ENCODE results near the gene DUSP18. TPM values are rescaled to one million over a fixed set of nuclear protein-coding genes. Genes with fewer than 3 reads are reported as not detected.

DUSP18 gene
- total and polyA plus RNA-seq, 2 experiments from 2014 or later: 9.5 to 12.4 TPM

GRCh38 chr22:30643055-30643875 lies 24.4 kb downstream of the DUSP18 start:
- H3K9me2 ChIP-seq (ENCODE audit: insufficient read depth): no peaks in the 10 kb centered on the region
- TF ChIP-seq EZH2phosphoT487 (IDR thresholded peaks at IDR 0.05; ENCODE audit: insufficient read depth, low read depth) (no peak), EZH2 (IDR thresholded peaks at IDR 0.05; ENCODE audit: insufficient read depth, poor library complexity, severe bottlenecking) (no peak)
- no peak overlapping the region for H3K4me2 ChIP-seq (ENCODE audit: unreplicated experiment)
- H3K4me1 ChIP-seq (ENCODE audit: insufficient read depth): peaks cover 10% of the 10 kb centered on the region
- peaks cover 55% of the 10 kb centered on the region for H3K79me2 ChIP-seq (ENCODE audit: insufficient read depth)
- peak overlapping the region; percentile 68 for H3K9ac ChIP-seq
- no peaks in the 10 kb centered on the region for H3K36me3 ChIP-seq (ENCODE audit: low read depth)
- no peaks in the 10 kb centered on the region for H3K27me3 ChIP-seq (replicated peaks; ENCODE audit: insufficient read depth)
- H4K20me1 ChIP-seq (ENCODE audit: insufficient read depth): no peaks in the 10 kb centered on the region
- no peaks in the 10 kb centered on the region for H3K9me3 ChIP-seq (ENCODE audit: low read depth)
- peaks cover 18% of the 10 kb centered on the region for H3F3A ChIP-seq (ENCODE audit: insufficient read depth)
- in situ Hi-C loops (cut with MboI): no loop called here
- H3K27ac ChIP-seq: peak overlapping the region; percentile 86
- 86 to 90% methylated on average over 16 of the region's 16 CpGs for WGBS, 2 experiments (ENCODE audit: low coverage in 1 of 2, low lambda C conversion rate in 2 of 2, missing lambda C conversion rate in 2 of 2)
- DNase-seq: no peak
- no peak overlapping the region for H3K4me3 ChIP-seq
- H2AFZ ChIP-seq: no peak overlapping the region

- TF ChIP-seq EZH2phosphoT487 (IDR thresholded peaks at IDR 0.05; ENCODE audit: insufficient read depth, low read depth) (no peak), EZH2 (IDR thresholded peaks at IDR 0.05; ENCODE audit: insufficient read depth, poor library complexity, severe bottlenecking) (no peak)
- Histone ChIP-seq H3K9me3 (ENCODE audit: low read depth) (no peaks in the 10 kb centered on the region), H3K4me3 (no peak overlapping the region), H3F3A (ENCODE audit: insufficient read depth) (peaks cover 18% of the 10 kb centered on the region), H3K27me3 (replicated peaks; ENCODE audit: insufficient read depth) (no peaks in the 10 kb centered on the region), H3K79me2 (ENCODE audit: insufficient read depth) (peaks cover 72% of the 10 kb centered on the region), H3K27ac (no peak overlapping the region), H3K9ac (no peak overlapping the region), H3K9me2 (ENCODE audit: insufficient read depth) (no peaks in the 10 kb centered on the region), H3K4me1 (ENCODE audit: insufficient read depth) (peaks cover 25% of the 10 kb centered on the region), H3K4me2 (ENCODE audit: unreplicated experiment) (no peak overlapping the region), H2AFZ (no peak overlapping the region), H3K36me3 (ENCODE audit: low read depth) (no peaks in the 10 kb centered on the region), H4K20me1 (ENCODE audit: insufficient read depth) (no peaks in the 10 kb centered on the region)
- in situ Hi-C loops (cut with MboI): no loop called here
- DNase-seq: no peak
- 97 to 100% methylated on average over 4 of the region's 4 CpGs for WGBS, 2 experiments (ENCODE audit: low coverage in 1 of 2, low lambda C conversion rate in 2 of 2, missing lambda C conversion rate in 2 of 2)
Observed at GRCh38 chr22:30640839-30641430, 26.7 kb downstream of the DUSP18 start.

- Histone ChIP-seq H3K4me2 (ENCODE audit: unreplicated experiment) (no peak overlapping the region), H3F3A (ENCODE audit: insufficient read depth) (peaks cover 18% of the 10 kb centered on the region), H3K9me2 (ENCODE audit: insufficient read depth) (no peaks in the 10 kb centered on the region), H3K36me3 (ENCODE audit: low read depth) (no peaks in the 10 kb centered on the region), H3K79me2 (ENCODE audit: insufficient read depth) (peaks cover 68% of the 10 kb centered on the region), H3K27ac (no peak overlapping the region), H3K4me3 (no peak overlapping the region), H3K9ac (no peak overlapping the region), H3K9me3 (ENCODE audit: low read depth) (no peaks in the 10 kb centered on the region), H3K27me3 (replicated peaks; ENCODE audit: insufficient read depth) (no peaks in the 10 kb centered on the region), H3K4me1 (ENCODE audit: insufficient read depth) (peaks cover 25% of the 10 kb centered on the region), H4K20me1 (ENCODE audit: insufficient read depth) (no peaks in the 10 kb centered on the region), H2AFZ (no peak overlapping the region)
- no peak for DNase-seq
- WGBS, 2 experiments (ENCODE audit: low coverage in 1 of 2, low lambda C conversion rate in 2 of 2, missing lambda C conversion rate in 2 of 2): 99 to 100% methylated on average over 4 of the region's 4 CpGs
- in situ Hi-C loops (cut with MboI): no loop called here
- TF ChIP-seq EZH2 (IDR thresholded peaks at IDR 0.05; ENCODE audit: insufficient read depth, poor library complexity, severe bottlenecking) (no peak), EZH2phosphoT487 (IDR thresholded peaks at IDR 0.05; ENCODE audit: insufficient read depth, low read depth) (no peak)
Observed at GRCh38 chr22:30640361-30640760, 27.3 kb downstream of the DUSP18 start.

GRCh38 chr22:30637701-30638114 lies 30.0 kb downstream of the DUSP18 start:
- Histone ChIP-seq H3K9ac (no peak overlapping the region), H3K4me1 (ENCODE audit: insufficient read depth) (peaks cover 23% of the 10 kb centered on the region), H3K27ac (no peak overlapping the region), H2AFZ (no peak overlapping the region), H3K4me3 (peak overlapping the region; percentile 79), H3K27me3 (replicated peaks; ENCODE audit: insufficient read depth) (no peaks in the 10 kb centered on the region), H3K79me2 (ENCODE audit: insufficient read depth) (peaks cover 61% of the 10 kb centered on the region), H3F3A (ENCODE audit: insufficient read depth) (peaks cover 8% of the 10 kb centered on the region; the same call in 1 of the 2 replicates), H3K9me2 (ENCODE audit: insufficient read depth) (no peaks in the 10 kb centered on the region), H4K20me1 (ENCODE audit: insufficient read depth) (no peaks in the 10 kb centered on the region), H3K9me3 (ENCODE audit: low read depth) (no peaks in the 10 kb centered on the region), H3K36me3 (ENCODE audit: low read depth) (no peaks in the 10 kb centered on the region), H3K4me2 (ENCODE audit: unreplicated experiment) (peak overlapping the region; percentile 93)
- 46 to 61% methylated on average over 1 of the region's 1 CpG for WGBS, 2 experiments (ENCODE audit: low coverage in 1 of 2, low lambda C conversion rate in 2 of 2, missing lambda C conversion rate in 2 of 2)
- DNase-seq: peak; percentile 18
- no peak for TF ChIP-seq EZH2phosphoT487 (IDR thresholded peaks at IDR 0.05; ENCODE audit: insufficient read depth, low read depth)
- in situ Hi-C loops (cut with MboI): loop anchor here (10.0 kb wide), 2 partner anchors 117 to 267 kb away; no protein-coding TSS in a partner anchor
